Naive thymus-derived CD4-positive, alpha-beta T cell (primary cell): Measurements from ENCODE around the gene PDZD4. TPM values are rescaled to one million over a fixed set of nuclear protein-coding genes. Genes with fewer than 3 reads are reported as not detected.

Experiments
- ATAC-seq: fragments of 150-1000 bp; cut with Tn5 transposase; 2 replicates; pipeline ENCODE4 v1.10.0; 2021; ENCODE audit warnings: mild to moderate bottlenecking, moderate library complexity
- CTCF ChIA-PET: fragments of 350-600 bp; sonication (Branson Sonifier 250); formaldehyde crosslinking; loops from one replicate; lab custom pipeline; 2021; ENCODE audit warnings: antibody characterized with exemption; lab: Charles Lee
- POLR2A ChIA-PET: fragments of 350-600 bp; sonication (Branson Sonifier 250); formaldehyde crosslinking; loops from one replicate; lab custom pipeline; 2021; ENCODE audit warnings: antibody characterized with exemption, inconsistent platforms; lab: Charles Lee
- DNase-seq, 9 donors: peaks; one replicate each; pipeline versions ENCODE4 v3.0.0 to v3.0.0-alpha.2; 2020 to 2022; ENCODE audit warnings: mixed read lengths in 1 of 9
- H3K27ac ChIP-seq: one replicate; pipeline ENCODE4 v1.7.0; 2013; ENCODE audit warnings: mild to moderate bottlenecking, low read depth, low read length, moderate library complexity
- H3K27me3 ChIP-seq, 2 donors: one replicate each; pipeline ENCODE4 v1.7.0; 2013; ENCODE audit warnings: low read length in 2 of 2, mild to moderate bottlenecking in 2 of 2, moderate library complexity in 2 of 2; ENCODE audit not compliant: control insufficient read depth in 2 of 2, insufficient read depth in 2 of 2
- H3K36me3 ChIP-seq, 3 experiments: 1 replicate in 2 of 3; 2 replicates in 1 of 3; pipeline ENCODE4 v1.7.0; 2013; ENCODE audit warnings: low read length in 3 of 3, mild to moderate bottlenecking in 3 of 3, moderate library complexity in 1 of 3; ENCODE audit not compliant: insufficient read depth in 3 of 3, control insufficient read depth in 2 of 3
- H3K4me1 ChIP-seq, 2 donors: one replicate each; pipeline ENCODE4 v1.7.0; 2013; ENCODE audit warnings: low read length in 2 of 2, mild to moderate bottlenecking in 2 of 2, moderate library complexity in 1 of 2; ENCODE audit not compliant: control insufficient read depth in 2 of 2, insufficient read depth in 2 of 2
- H3K4me3 ChIP-seq: 2 replicates; pipeline ENCODE4 v1.7.0; 2013; ENCODE audit warnings: mild to moderate bottlenecking, low read length
- H3K9me3 ChIP-seq, 3 experiments: 1 replicate in 2 of 3; 2 replicates in 1 of 3; pipeline ENCODE4 v1.7.0; 2013; ENCODE audit warnings: low read length in 3 of 3; ENCODE audit not compliant: control insufficient read depth in 2 of 3
- H3K27ac Mint-ChIP-seq, 9 donors: one replicate each; pipeline ENCODE4 v1.8.0; 2020 to 2022; ENCODE audit warnings: mixed read lengths in 9 of 9, mild to moderate bottlenecking in 8 of 9, moderate library complexity in 5 of 9, inconsistent platforms in 2 of 9
- H3K27me3 Mint-ChIP-seq, 5 donors: one replicate each; pipeline ENCODE4 v1.8.0; 2021 to 2022; ENCODE audit warnings: mixed read lengths in 5 of 5, mild to moderate bottlenecking in 1 of 5
- H3K36me3 Mint-ChIP-seq, 5 donors: one replicate each; pipeline ENCODE4 v1.8.0; 2020 to 2022; ENCODE audit warnings: mixed read lengths in 5 of 5, mild to moderate bottlenecking in 3 of 5, inconsistent platforms in 1 of 5
- H3K4me1 Mint-ChIP-seq, 7 donors: one replicate each; pipeline ENCODE4 v1.8.0; 2020 to 2022; ENCODE audit warnings: mixed read lengths in 7 of 7, mild to moderate bottlenecking in 3 of 7, inconsistent platforms in 1 of 7
- H3K4me3 Mint-ChIP-seq, 10 donors: one replicate each; pipeline ENCODE4 v1.8.0; 2020 to 2022; ENCODE audit warnings: mild to moderate bottlenecking in 10 of 10, mixed read lengths in 10 of 10, moderate library complexity in 6 of 10, inconsistent platforms in 2 of 10
- H3K9me3 Mint-ChIP-seq, 11 donors: one replicate each; pipeline ENCODE4 v1.8.0; 2020 to 2022; ENCODE audit warnings: mixed read lengths in 11 of 11, mild to moderate bottlenecking in 4 of 11, inconsistent platforms in 1 of 11, moderate library complexity in 1 of 11
- intact Hi-C, 2 donors: fragments of 100-400 bp; cut with micrococcal nuclease; formaldehyde crosslinking; loops; one replicate each; pipeline ENCODE4 v1.15.1; 2023
- polyA plus RNA-seq, 2 donors: library from polyadenylated mRNA; unstranded; fragments of 300-500 nt; fragmentation: Illumina TruSeq; gene quantifications; one replicate each; pipeline ENCODE4 v1.2.3, GENCODE V29; 2021
- total RNA-seq, 6 experiments: library from RNA in 5 of 6; stranded (reverse) in 5 of 6; gene quantifications; 1 replicate in 5 of 6; 2 replicates in 1 of 6; pipeline ENCODE4 v1.2.3 and lab custom pipeline; 2021 to 2026

The PDZD4 gene
- total and polyA plus RNA-seq, 7 experiments from 2014 or later: 0.07 to 29.0 (median 0.51) TPM

DNA sequence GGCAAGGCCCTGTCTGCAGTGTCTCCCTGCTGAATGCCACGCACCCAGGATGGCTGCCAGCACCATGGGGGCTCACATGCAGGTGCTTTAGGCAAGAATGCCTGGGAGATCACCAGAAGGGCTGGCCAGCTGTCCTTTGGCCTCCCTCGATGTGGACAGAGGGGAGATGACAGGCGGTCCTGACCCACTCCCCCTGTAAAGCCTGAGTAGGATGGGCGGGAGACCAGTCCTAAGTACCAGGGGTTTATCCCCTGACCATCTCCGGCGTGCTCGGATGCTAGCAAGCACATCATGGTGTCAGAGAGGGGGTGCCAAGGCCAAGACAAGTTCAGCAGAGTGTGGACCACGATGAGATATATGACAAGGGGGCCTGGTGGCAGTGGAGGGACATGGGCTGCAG is 5.3 kb downstream of the PDZD4 start:
- Mint-ChIP-seq H3K4me3 (no peak overlapping the region), H3K27me3 (peaks cover 0 to 26% (median 0%) of the 10 kb centered on the region in 5 donors), H3K36me3 (peaks cover 0 to 5% (median 0%) of the 10 kb centered on the region in 5 donors), H3K27ac (no peak overlapping the region), H3K4me1 (peaks cover 17 to 66% (median 38%) of the 10 kb centered on the region in 7 donors), H3K9me3 (peaks cover 0 to 2% (median 0%) of the 10 kb centered on the region in 11 donors)
- ATAC-seq (no peak), DNase-seq (no peak)
- ChIA-PET CTCF (no interaction called here), POLR2A (interaction anchor here (1.1 kb wide), 1 partner anchor 81 kb away, joined by 3 read pairs; no protein-coding TSS in a partner anchor)
- intact Hi-C loops: no loop called here
- Histone ChIP-seq H3K27ac (no peak overlapping the region), H3K4me3 (no peak overlapping the region), H3K9me3 (no peaks in the 10 kb centered on the region), H3K27me3 (no peaks in the 10 kb centered on the region), H3K36me3 (no peaks in the 10 kb centered on the region), H3K4me1 (peaks cover 21 to 23% of the 10 kb centered on the region in 2 donors)

DNA sequence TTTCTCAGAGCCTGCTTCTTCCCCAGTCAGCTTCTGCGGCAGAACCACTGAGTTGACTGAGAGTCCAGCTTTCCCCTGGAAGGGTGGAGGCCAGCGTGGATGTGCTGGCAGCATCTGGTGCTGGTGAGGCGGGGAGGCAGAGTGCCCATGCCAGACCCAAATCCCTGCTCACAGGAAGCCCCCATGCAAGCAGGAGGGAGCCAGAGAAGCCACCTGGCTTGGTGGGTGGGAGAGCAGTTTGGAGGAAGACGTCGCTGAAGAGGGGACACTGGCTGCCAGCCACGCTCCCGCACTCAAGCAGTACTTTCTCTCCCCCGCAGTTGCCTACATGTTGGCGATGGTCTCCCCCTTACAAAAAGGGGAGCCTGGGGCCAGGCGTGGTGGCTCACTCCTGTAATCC is 6.0 kb downstream of the PDZD4 start:
- Histone ChIP-seq H3K27me3 (no peaks in the 10 kb centered on the region), H3K27ac (no peak overlapping the region), H3K9me3 (no peaks in the 10 kb centered on the region), H3K4me1 (peaks cover 26 to 27% of the 10 kb centered on the region in 2 donors), H3K4me3 (no peak overlapping the region), H3K36me3 (no peaks in the 10 kb centered on the region)
- Mint-ChIP-seq H3K36me3 (peaks cover 0 to 5% (median 0%) of the 10 kb centered on the region in 5 donors), H3K4me1 (peaks cover 17 to 71% (median 38%) of the 10 kb centered on the region in 7 donors), H3K4me3 (no peak overlapping the region), H3K27ac (no peak overlapping the region), H3K9me3 (peaks cover 0 to 2% (median 0%) of the 10 kb centered on the region in 11 donors), H3K27me3 (peaks cover 0 to 26% (median 0%) of the 10 kb centered on the region in 5 donors)
- POLR2A ChIA-PET: no interaction called here
- DNase-seq (no peak), ATAC-seq (no peak)
- CTCF ChIA-PET: no interaction called here
- intact Hi-C loops: no loop called here

- DNase-seq (no peak), ATAC-seq (no peak)
- Mint-ChIP-seq H3K4me1 (peaks cover 18 to 68% (median 39%) of the 10 kb centered on the region in 7 donors), H3K36me3 (peaks cover 0 to 6% (median 0%) of the 10 kb centered on the region in 5 donors), H3K4me3 (peak overlapping the region in 9 of 10 donors; percentile 9 to 71 (median 38)), H3K27me3 (peaks cover 0 to 16% (median 0%) of the 10 kb centered on the region in 5 donors), H3K27ac (peak overlapping the region in 2 of 9 donors; percentile 67 to 79), H3K9me3 (no peaks in the 10 kb centered on the region)
- H3K27me3 ChIP-seq: no peaks in the 10 kb centered on the region
- ChIA-PET CTCF (no interaction called here), POLR2A (no interaction called here)
- intact Hi-C loops: no loop called here
- no peak overlapping the region for H3K27ac ChIP-seq
- no peak overlapping the region for H3K4me3 ChIP-seq
- no peaks in the 10 kb centered on the region for H3K36me3 ChIP-seq
- peaks cover 39 to 44% of the 10 kb centered on the region in 2 donors for H3K4me1 ChIP-seq
- no peaks in the 10 kb centered on the region for H3K9me3 ChIP-seq
These were observed 9.3 kb downstream of the PDZD4 start for GRCh38 chrX:153821066-153821465.

DNA sequence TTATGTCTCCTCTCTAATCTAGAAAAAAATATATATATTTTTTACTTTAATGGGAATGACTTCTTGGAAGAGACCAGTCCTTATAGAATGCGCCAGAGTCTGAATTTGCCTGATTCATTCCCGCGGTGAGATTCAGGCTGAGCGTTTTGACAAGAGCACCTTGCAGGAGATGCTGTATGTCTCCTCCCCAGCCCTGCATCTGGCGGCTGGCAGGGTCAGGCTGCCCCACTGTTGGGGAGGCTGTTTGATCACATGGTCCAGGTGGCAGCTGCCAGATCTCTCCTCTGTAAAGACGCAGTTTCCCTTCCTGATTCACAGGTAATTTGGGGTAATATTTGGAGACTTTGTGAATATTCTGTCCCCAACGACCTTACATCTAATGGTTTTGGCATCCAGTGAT is 9.7 kb downstream of the PDZD4 start:
- ATAC-seq (no peak), DNase-seq (no peak)
- no peak overlapping the region for H3K4me3 ChIP-seq
- Mint-ChIP-seq H3K4me1 (peaks cover 18 to 67% (median 37%) of the 10 kb centered on the region in 7 donors), H3K36me3 (peaks cover 0 to 6% (median 0%) of the 10 kb centered on the region in 5 donors), H3K27me3 (peaks cover 0 to 14% (median 0%) of the 10 kb centered on the region in 5 donors), H3K27ac (no peak overlapping the region), H3K4me3 (peak overlapping the region in 9 of 10 donors; percentile 9 to 71 (median 38)), H3K9me3 (no peaks in the 10 kb centered on the region)
- no peaks in the 10 kb centered on the region for H3K9me3 ChIP-seq
- peaks cover 39 to 44% of the 10 kb centered on the region in 2 donors for H3K4me1 ChIP-seq
- intact Hi-C loops: no loop called here
- H3K36me3 ChIP-seq: no peaks in the 10 kb centered on the region
- ChIA-PET POLR2A (interaction anchor here (1.7 kb wide), 1 partner anchor 104 kb away, joined by 6 read pairs; no protein-coding TSS in a partner anchor), CTCF (no interaction called here)
- H3K27ac ChIP-seq: no peak overlapping the region
- no peaks in the 10 kb centered on the region for H3K27me3 ChIP-seq

GRCh38 chrX:153819384-153820040 is 10.8 kb downstream of the PDZD4 start:
- H3K36me3 ChIP-seq: no peaks in the 10 kb centered on the region
- ATAC-seq: no peak
- no peaks in the 10 kb centered on the region for H3K9me3 ChIP-seq
- peak overlapping the region in 8 of 10 donors; percentile 12 to 69 (median 54) for H3K4me3 Mint-ChIP-seq
- CTCF ChIA-PET: no interaction called here
- no peaks in the 10 kb centered on the region for H3K27me3 ChIP-seq
- intact Hi-C loops: loop anchor here (1.0 to 5.0 kb wide), 3 partner anchors 10 to 83 kb away; partner anchors contain the start of gene AVPR2 (in 1 of the 2)
- peak overlapping the region in 1 of 9 donors; percentile 36 for H3K27ac Mint-ChIP-seq
- peaks cover 18 to 67% (median 43%) of the 10 kb centered on the region in 7 donors for H3K4me1 Mint-ChIP-seq
- H3K9me3 Mint-ChIP-seq: no peaks in the 10 kb centered on the region
- peaks cover 39 to 44% of the 10 kb centered on the region in 2 donors for H3K4me1 ChIP-seq
- H3K4me3 ChIP-seq: peak overlapping the region; percentile 33
- H3K36me3 Mint-ChIP-seq: peaks cover 0 to 6% (median 0%) of the 10 kb centered on the region in 5 donors
- no peak for DNase-seq
- H3K27me3 Mint-ChIP-seq: peaks cover 0 to 20% (median 0%) of the 10 kb centered on the region in 5 donors
- POLR2A ChIA-PET: interaction anchor here (1.3 to 1.8 kb wide), 4 partner anchors 25 to 151 kb away, joined by 3 to 10 read pairs (median 5); partner anchors contain the start of genes IDH3G and SSR4
- H3K27ac ChIP-seq: peak overlapping the region; percentile 51

DNA sequence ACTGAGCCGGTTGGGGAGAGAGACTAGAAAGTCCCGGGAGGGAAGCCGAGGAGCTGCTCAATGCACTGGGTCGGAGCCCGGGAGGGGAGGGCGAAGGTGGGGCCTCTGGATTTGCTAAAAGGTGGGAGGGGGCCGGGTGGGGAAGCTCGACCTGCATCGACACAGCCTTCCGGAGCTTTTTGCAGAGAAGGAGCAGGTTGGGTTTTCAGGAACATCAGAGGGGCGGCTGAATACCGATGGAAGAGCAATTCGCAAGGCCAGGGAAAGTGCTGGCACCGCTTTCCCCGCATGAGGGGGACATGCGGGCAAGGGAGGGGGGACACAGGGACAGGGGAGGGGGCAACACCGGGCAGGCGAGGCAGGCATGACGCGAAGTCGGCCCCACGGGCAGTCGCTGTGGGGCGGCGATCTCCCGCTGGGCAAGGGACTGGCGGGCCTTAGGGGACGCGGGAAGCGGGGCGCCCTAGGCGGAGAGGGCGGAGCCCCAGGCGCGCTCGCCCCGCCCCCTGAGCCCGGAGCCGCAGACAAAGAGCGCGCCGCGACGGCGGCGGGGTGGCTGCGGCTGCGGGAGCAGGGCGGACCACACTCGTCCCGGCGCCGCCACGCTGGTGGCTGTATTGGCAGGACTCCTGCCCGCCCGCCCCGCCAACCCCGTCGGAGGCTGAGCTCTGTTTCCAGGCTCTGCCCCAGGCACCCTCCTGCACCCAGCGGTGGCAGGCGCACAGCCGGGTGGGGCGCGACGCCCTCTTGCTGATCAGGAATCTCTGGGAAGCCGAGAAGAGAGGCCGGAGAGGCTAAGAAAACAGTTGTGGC is 11.6 kb downstream of the PDZD4 start:
- no peaks in the 10 kb centered on the region for H3K27me3 ChIP-seq
- intact Hi-C loops: loop anchor here (1.0 to 5.0 kb wide), 3 partner anchors 11 to 84 kb away; partner anchors contain the start of gene AVPR2 (in 1 of the 2)
- Mint-ChIP-seq H3K36me3 (peaks cover 0 to 6% (median 0%) of the 10 kb centered on the region in 5 donors), H3K4me1 (peaks cover 18 to 61% (median 40%) of the 10 kb centered on the region in 7 donors), H3K4me3 (peak overlapping the region in 9 of 10 donors; percentile 48 to 69 (median 57)), H3K9me3 (no peaks in the 10 kb centered on the region), H3K27me3 (peaks cover 0 to 20% (median 0%) of the 10 kb centered on the region in 5 donors), H3K27ac (peak overlapping the region in 2 of 9 donors; percentile 55 to 87)
- peak overlapping the region; percentile 33 for H3K4me3 ChIP-seq
- POLR2A ChIA-PET: interaction anchor here (0.7 to 1.8 kb wide), 5 partner anchors 19 to 152 kb away, joined by 3 to 10 read pairs (median 4); partner anchors contain the start of genes IDH3G and SSR4
- DNase-seq: peak; percentile 25 to 71 (median 49)
- no peaks in the 10 kb centered on the region for H3K9me3 ChIP-seq
- CTCF ChIA-PET: no interaction called here
- ATAC-seq: peak; percentile 76
- no peaks in the 10 kb centered on the region for H3K36me3 ChIP-seq
- H3K27ac ChIP-seq: peak overlapping the region; percentile 51
- H3K4me1 ChIP-seq: peaks cover 39 to 44% of the 10 kb centered on the region in 2 donors
